K562 (cell line): ENCODE measurements around the gene TM9SF4. TPM values are rescaled to one million over a fixed set of nuclear protein-coding genes. Genes with fewer than 3 reads are reported as not detected.

Source experiments
- ATAC-seq: fragments of 200-7000 bp; cut with Tn5 transposase; 3 replicates; pipeline ENCODE4 v1.9.1; 2020; ENCODE audit warnings: moderate library complexity
- BruUV-seq: library from RNA; stranded (reverse); fragments of 400-500 nt; replicated peaks from 2 replicates; lab custom pipeline; 2021; lab: Mats Ljungman, UMichigan
- CTCF ChIA-PET: fragments of 300-600 bp; formaldehyde crosslinking; extraction: SDS; loops from one replicate; lab custom pipeline; 2021; ENCODE audit warnings: low intra/inter-chr PET ratio; lab: Yijun Ruan, JAX
- POLR2A ChIA-PET: fragments of 300-600, 350-650 bp; sonication (Branson Sonifier 250); formaldehyde crosslinking; extraction: SDS; loops from one replicate; lab custom pipeline; 2021; ENCODE audit warnings: antibody characterized with exemption, inconsistent platforms; lab: Yijun Ruan, JAX
- DNase-seq, 4 experiments: peaks; one replicate each; pipeline versions ENCODE4 v3.0.0 to v3.0.0-alpha.2; 2011 to 2018; ENCODE audit warnings: low spot score in 3 of 4, mixed read lengths in 3 of 4; ENCODE audit errors: extremely low read depth in 1 of 4
- FAIRE-seq: peaks from 2 replicates; lab custom pipeline; 2011; peaks lifted over from hg19 to GRCh38; lab: Jason Lieb, UNC
- H2AFZ ChIP-seq: 2 replicates; pipeline ENCODE4 v1.6.0; 2011; ENCODE audit warnings: low read depth, low read length, control low read depth, inconsistent platforms
- H3K27ac ChIP-seq: fragments of 200-600 bp; 3 replicates; pipeline ENCODE4 v1.8.0; 2011; ENCODE audit warnings: low read depth, mild to moderate bottlenecking, control low read depth, inconsistent platforms, low read length, moderate library complexity, mixed read lengths; ENCODE audit errors: extremely low read depth
- H3K27me3 ChIP-seq, 2 experiments: fragments of 300-600 bp in 1 of 2; 2 replicates in 1 of 2; 3 replicates in 1 of 2; pipeline versions ENCODE4 v1.6.0 to v1.8.0; 2011; ENCODE audit warnings: inconsistent platforms in 2 of 2, low read length in 2 of 2, mild to moderate bottlenecking in 1 of 2, mixed read lengths in 1 of 2, moderate library complexity in 1 of 2; ENCODE audit not compliant: control insufficient read depth in 2 of 2, insufficient read depth in 2 of 2
- H3K36me3 ChIP-seq: fragments of 300-600 bp; 3 replicates; pipeline ENCODE4 v1.8.0; 2011; ENCODE audit warnings: mild to moderate bottlenecking, low read length, inconsistent platforms; ENCODE audit not compliant: control insufficient read depth, insufficient read depth
- H3K4me1 ChIP-seq, 2 experiments: fragments of 200-600 bp in 1 of 2; replicated peaks in 1 of 2; 2 replicates in 1 of 2; 3 replicates in 1 of 2; pipeline versions ENCODE4 v1.5.1 to v1.8.0; 2011; ENCODE audit warnings: inconsistent platforms in 2 of 2, low read length in 2 of 2, mild to moderate bottlenecking in 1 of 2, mixed read lengths in 1 of 2, moderate library complexity in 1 of 2; ENCODE audit not compliant: control insufficient read depth in 2 of 2, insufficient read depth in 2 of 2
- H3K4me2 ChIP-seq: 2 replicates; pipeline ENCODE4 v1.6.1; 2011; ENCODE audit warnings: low read length, control low read depth, inconsistent platforms, mixed read lengths; ENCODE audit not compliant: insufficient read depth
- H3K4me3 ChIP-seq: fragments of 200-600 bp; sonication (generic), shearing (Covaris generic); 2 replicates; pipeline ENCODE4 v1.5.1; 2016; ENCODE audit warnings: control low read depth, inconsistent platforms
- H3K79me2 ChIP-seq: fragments of 200-600 bp; 3 replicates; pipeline ENCODE4 v1.8.0; 2011; ENCODE audit warnings: low read length, inconsistent platforms; ENCODE audit not compliant: control insufficient read depth, insufficient read depth
- H3K9ac ChIP-seq, 2 experiments: 2 replicates each; pipeline versions ENCODE4 v1.6.0 to v1.6.1; 2011; ENCODE audit warnings: low read depth in 2 of 2, low read length in 2 of 2, control low read depth in 1 of 2, inconsistent platforms in 1 of 2, mild to moderate bottlenecking in 1 of 2, mixed read lengths in 1 of 2; ENCODE audit not compliant: insufficient read depth in 1 of 2
- H3K9me1 ChIP-seq: one replicate; pipeline ENCODE4 v1.6.0; 2011; ENCODE audit warnings: inconsistent platforms, mild to moderate bottlenecking, low read length, moderate library complexity; ENCODE audit not compliant: control insufficient read depth, insufficient read depth
- H3K9me3 ChIP-seq: replicated peaks from 2 replicates; pipeline ENCODE4 v1.5.1; 2011; ENCODE audit warnings: low read depth, low read length, inconsistent platforms; ENCODE audit not compliant: control insufficient read depth, insufficient read depth
- H4K20me1 ChIP-seq: replicated peaks from 2 replicates; pipeline ENCODE4 v1.6.1; 2011; ENCODE audit warnings: low read length, inconsistent platforms, mixed read lengths; ENCODE audit not compliant: control insufficient read depth, insufficient read depth
- ZKSCAN1 ChIP-seq: fragments of 150-350 bp; IDR thresholded peaks from 2 replicates; pipeline ENCODE4 v1.6.1; 2016; ENCODE audit warnings: low read depth, low read length
- WGBS: fragments of 100-300 bp; shearing (Covaris generic); methylation state at CpG from one replicate; pipeline ENCODE4 v1.1.6; 2016; ENCODE audit warnings: low coverage, mixed read lengths; ENCODE audit not compliant: insufficient coverage; ENCODE audit errors: missing lambda C conversion rate; 5-methylcytosine and 5-hydroxymethylcytosine counted together
- in situ Hi-C: fragments of 300-500 bp; cut with MboI; formaldehyde crosslinking; loops from 4 replicates; pipeline ENCODE4 v1.15.0; 2018; ENCODE audit warnings: inconsistent platforms, mixed read lengths
- intact Hi-C: fragments of 100-400 bp; cut with micrococcal nuclease; formaldehyde crosslinking; loops from 2 replicates; pipeline ENCODE4 v1.14.2; 2022
- polyA plus RNA-seq, 8 experiments: library from polyadenylated mRNA; depleted of rRNA in 4 of 8; stranded (reverse) in 5 of 8; unstranded in 3 of 8; fragments of >200 nt; fragmentation: Nextera tagmentation in 2 of 8; fragmentation: Illumina TruSeq in 1 of 8; extraction: Ambion mirVana in 2 of 8; extraction: Trizol in 1 of 8; gene quantifications; 2 replicates each; pipeline versions ENCODE4 v1.2.1 to v1.2.3, GENCODE V29; 2011 to 2014; ENCODE audit warnings: inconsistent platforms in 1 of 8, missing spikeins in 1 of 8
- total RNA-seq, 7 experiments: library from RNA; depleted of rRNA in 6 of 7; stranded (reverse); fragments of >200 nt in 6 of 7; fragmentation: Illumina TruSeq in 2 of 7; extraction: Trizol in 2 of 7; gene quantifications; 2 replicates each; pipeline versions ENCODE4 v1.2.1 to v1.2.3, GENCODE V29; 2011 to 2021; ENCODE audit warnings: low replicate concordance in 1 of 7
- TF ChIP-seq, protein P1 (sequence below): sonication (generic); formaldehyde crosslinking; IDR thresholded peaks from 2 replicates; pipeline ENCODE4 v1.8.0; 2022; ENCODE audit warnings: missing genetic modification reagents, mild to moderate bottlenecking, borderline replicate concordance

The TM9SF4 gene
- total and polyA plus RNA-seq, 9 of the 15 experiments (the other 6 are each of a cell fraction or from before 2014, with no cell fraction given): 14.5 to 46.3 (median 26.9) TPM

DNA sequence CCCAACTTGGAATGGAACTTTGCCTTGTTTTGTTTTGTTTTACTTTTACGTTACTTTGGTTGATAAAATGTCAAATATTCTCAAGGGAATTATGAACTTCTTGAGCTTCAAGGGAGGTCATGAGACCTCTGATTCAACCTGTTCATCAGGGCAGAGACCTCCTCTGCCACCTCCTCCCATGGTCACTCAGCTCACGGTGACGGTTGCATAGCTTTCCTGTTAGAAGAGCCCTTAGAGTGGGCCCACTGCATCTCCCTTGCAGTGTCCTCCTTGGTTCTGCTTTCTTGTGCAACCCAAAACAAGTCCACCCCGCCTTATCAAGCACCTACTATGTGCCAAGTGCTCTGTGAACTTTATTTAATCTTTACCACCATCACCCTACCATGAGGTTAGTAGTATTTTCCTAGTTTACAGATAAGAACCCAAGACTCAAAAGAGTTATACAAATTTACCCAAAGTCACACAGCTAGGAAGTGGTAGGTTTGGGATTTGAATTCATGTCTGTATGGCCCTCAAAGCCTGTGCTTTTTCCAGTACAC lies 15.5 kb downstream of the TM9SF4 start:
- H3K27me3 ChIP-seq: no peaks in the 10 kb centered on the region
- intact Hi-C loops (no loop called here), in situ Hi-C loops (no loop called here)
- H3K4me2 ChIP-seq: no peak overlapping the region
- peaks cover 25% of the 10 kb centered on the region; the same call in 2 of the 3 replicates for H3K36me3 ChIP-seq
- no TSS peak for BruUV-seq
- H3K9me1 ChIP-seq: no peaks in the 10 kb centered on the region
- no peaks in the 10 kb centered on the region for H3K9me3 ChIP-seq
- FAIRE-seq: no peak
- H3K27ac ChIP-seq: no peak overlapping the region
- H3K79me2 ChIP-seq: peaks cover 50% of the 10 kb centered on the region
- no peak overlapping the region for H2AFZ ChIP-seq
- POLR2A ChIA-PET: interaction anchor here (0.9 kb wide), 1 partner anchor 18 kb away, joined by 3 read pairs; no protein-coding TSS in a partner anchor
- TF ChIP-seq ZKSCAN1: peak; percentile 87; the same call in 1 of the 2 replicates
- TF ChIP-seq, protein P1, sequence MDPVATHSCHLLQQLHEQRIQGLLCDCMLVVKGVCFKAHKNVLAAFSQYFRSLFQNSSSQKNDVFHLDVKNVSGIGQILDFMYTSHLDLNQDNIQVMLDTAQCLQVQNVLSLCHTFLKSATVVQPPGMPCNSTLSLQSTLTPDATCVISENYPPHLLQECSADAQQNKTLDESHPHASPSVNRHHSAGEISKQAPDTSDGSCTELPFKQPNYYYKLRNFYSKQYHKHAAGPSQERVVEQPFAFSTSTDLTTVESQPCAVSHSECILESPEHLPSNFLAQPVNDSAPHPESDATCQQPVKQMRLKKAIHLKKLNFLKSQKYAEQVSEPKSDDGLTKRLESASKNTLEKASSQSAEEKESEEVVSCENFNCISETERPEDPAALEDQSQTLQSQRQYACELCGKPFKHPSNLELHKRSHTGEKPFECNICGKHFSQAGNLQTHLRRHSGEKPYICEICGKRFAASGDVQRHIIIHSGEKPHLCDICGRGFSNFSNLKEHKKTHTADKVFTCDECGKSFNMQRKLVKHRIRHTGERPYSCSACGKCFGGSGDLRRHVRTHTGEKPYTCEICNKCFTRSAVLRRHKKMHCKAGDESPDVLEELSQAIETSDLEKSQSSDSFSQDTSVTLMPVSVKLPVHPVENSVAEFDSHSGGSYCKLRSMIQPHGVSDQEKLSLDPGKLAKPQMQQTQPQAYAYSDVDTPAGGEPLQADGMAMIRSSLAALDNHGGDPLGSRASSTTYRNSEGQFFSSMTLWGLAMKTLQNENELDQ (CRISPR knock-in tag): no peak
- H4K20me1 ChIP-seq: peaks cover 9% of the 10 kb centered on the region; the same call in 1 of the 2 replicates
- ATAC-seq: no peak
- DNase-seq: no peak
- no peaks in the 10 kb centered on the region; a peak in 1 of 5 replicates for H3K4me1 ChIP-seq
- H3K9ac ChIP-seq: no peak overlapping the region
- CTCF ChIA-PET: no interaction called here
- no peak overlapping the region for H3K4me3 ChIP-seq
- 76% methylated on average over 4 of the region's 4 CpGs for WGBS
